NCI-H187 (cell line): ENCODE results near the gene THEM4.
"Not testable (repeated sequence)": the region's sequence is repeated elsewhere in the genome, so short reads cannot be mapped to it uniquely, and the experiment has no call there.

Experiments
- DNase-seq, 2 experiments: peaks; one replicate each; lab custom pipeline; 2025; lab: John Stamatoyannopoulos, UW

The THEM4 gene

DNA sequence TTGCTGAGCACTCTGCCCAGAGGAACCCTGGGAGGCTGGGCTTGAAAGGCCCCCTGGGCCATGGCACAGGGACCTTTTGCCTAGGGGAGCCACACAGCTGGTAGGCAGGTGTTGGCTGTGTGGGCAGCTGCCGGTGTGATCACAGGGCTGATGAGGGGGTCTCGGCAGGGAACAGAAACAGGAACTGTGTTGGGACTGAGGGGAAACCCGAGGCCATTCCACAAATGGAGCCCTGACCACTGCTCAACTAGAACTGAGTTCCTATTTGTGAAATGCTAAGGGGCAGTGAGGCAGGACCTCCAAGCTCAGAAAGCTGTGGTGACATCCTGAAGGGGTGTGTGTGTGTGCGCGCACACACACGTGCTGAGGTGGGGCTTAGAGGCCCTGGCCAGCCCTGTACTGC, 49.4 kb downstream of the THEM4 start:
- no peak for DNase-seq

DNA sequence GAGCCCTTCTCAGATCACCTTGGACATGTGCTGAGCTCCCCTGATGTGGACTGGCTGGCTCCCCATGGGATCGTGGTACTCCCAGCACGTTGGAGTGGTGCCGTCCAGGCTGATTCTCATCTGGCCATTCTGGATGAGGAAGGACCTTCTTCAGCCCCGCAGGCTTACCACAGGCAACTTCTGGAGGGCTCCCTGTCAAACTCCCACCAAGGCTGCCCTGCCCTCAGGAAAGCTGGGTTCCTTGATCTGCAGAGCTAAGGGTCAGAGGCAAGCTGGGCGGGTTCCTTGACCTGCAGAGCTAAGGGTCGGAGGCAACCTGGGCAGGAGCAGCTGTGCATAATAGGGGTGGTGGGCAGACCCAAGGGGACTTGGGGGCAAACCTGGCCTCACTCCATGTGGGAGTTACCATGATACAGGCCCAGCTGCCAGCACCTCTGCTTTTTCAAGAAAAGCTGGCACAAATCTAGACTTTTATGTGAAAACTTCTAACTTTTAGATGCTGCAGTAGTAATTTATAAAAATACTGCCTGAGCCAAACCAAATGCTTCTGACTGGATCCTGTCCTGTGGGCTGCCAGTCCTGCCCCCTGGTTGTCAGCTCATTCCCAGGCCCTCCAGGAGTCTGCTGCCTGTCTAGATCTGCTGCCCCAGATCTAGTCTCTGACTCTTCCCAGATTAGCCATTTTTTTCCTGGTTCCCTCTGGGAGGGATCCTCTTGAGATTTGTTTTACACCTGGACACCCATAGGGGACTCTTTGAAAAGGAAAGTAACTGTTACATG, 50.2 kb downstream of the THEM4 start:
- DNase-seq, result no peak

DNA sequence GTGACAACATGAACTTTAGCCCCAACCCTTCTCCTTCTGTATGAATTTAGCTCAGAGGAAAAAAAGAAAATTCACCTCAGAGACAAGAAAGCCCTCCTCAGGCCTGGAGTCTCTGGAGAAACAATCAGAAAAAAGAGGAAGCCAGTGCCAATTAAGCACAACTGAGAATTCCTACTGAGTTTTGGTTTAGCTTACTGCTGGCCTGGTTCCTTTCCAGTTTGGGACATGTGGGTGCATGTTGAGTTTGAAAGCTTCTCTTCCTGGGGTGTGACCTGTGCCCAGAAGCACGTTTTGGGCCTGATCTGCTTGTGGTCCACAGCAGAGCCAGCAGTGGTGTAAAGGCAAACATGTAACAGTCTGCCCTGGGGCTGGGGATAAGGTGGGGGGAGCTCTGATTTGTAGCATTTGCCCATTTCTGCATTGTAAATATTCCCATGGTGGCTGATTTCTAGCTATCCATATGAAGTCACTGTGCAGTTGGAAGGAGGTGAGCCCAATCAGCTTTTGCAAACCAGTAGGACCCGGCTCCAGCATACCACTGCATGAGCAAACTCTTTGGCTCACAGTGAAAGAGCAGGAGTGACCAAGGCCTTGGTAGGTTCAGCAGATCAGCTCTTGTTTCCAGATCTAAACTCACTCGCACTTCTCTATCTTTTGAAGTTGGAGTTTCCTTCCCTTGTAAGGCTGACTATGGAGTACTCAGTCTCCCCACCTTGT, 51.1 kb downstream of the THEM4 start:
- DNase-seq, result no peak

DNA sequence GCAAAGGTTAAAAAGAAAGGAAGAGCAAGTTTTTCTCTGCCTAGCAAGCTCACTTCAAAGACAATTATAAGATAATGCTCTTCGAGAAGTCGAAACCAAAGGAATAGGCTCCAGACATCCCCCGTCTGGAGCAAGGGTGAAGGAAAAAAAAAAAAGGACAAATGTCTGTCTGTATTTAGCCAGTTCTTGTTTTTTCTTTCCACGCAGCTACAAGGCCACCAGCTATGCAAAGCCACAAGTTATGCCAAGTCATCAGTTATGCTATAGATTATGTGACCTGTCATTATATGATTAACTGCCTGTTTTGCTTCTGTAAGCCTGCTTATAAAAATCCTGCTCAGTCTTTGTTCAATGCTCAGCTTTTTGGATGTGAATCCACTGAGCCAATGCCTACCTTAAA, 53.4 kb downstream of the THEM4 start:
- DNase-seq, result no peak

DNA sequence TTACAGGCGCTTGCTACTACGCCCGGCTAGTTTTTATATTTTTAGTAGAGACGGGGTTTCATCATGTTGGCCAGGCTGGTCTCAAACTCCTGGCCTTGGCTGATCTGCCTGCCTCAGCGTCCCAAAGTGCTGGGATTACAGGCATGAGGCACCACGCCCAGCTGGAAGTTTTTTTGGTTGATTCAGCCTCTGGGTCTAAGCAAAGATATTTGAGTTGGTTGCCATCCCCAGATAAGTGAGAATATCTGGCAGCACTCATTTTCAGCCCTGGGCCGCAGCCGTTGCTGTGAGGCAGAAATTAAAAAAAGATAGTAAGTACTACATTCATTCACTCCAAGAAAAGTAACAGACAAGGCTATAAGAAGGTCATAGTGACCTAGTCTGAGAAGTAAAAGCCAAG, 53.8 kb downstream of the THEM4 start:
- DNase-seq, result not testable (repeated sequence)

DNA sequence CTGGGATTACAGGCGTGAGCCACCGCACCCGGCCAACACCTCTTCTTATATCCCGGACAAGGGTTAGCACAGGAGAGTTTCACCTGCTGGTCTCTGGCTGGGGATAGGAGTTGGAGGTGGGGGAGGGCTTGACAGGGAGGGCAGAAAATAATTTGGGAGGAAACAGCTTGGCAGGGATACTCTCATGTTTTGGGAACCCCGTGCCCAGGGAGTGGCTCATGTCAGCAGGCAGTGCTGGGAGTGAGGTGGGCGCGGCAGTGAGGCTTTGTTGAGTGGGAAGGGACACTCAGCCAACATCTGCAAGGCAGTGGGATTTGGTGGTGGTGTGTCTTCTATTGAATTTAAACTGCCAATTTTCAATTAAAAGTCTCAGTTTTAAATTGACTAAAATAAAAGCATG, 54.7 kb downstream of the THEM4 start:
- DNase-seq, result no peak

DNA sequence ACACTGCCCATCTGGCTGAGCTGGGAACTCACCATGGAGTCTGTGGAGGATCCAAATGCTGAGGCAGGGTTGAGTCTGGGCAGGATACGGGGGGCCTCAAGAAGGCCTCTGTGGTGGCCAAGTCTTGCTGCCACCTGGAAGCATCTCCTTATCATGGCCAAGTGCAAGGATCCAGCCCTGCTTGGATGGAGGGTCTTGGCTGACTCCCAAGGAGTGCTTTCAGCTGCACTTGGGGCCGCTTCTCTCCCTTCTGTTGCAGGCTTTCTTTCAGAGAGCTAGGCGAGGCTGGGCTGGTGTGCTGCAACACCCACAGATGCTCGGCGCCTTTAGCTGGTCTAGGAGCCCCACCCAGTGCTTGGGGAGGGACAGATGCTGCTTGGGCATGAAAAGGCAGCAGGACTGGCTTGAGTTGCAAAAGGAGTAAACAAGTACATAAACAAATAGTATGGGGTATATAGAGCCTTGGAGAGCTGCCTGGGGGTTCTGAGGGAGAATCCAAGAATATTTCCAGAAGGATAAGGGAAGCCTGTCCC, 55.8 kb downstream of the THEM4 start, which contains the start of gene THEM5:
Gene THEM5, minus strand, starts transcription at position 302 of the 533 bp plus-strand sequence. Its CDS starts 147 bp downstream, at position 155.
- DNase-seq, result no peak

DNA sequence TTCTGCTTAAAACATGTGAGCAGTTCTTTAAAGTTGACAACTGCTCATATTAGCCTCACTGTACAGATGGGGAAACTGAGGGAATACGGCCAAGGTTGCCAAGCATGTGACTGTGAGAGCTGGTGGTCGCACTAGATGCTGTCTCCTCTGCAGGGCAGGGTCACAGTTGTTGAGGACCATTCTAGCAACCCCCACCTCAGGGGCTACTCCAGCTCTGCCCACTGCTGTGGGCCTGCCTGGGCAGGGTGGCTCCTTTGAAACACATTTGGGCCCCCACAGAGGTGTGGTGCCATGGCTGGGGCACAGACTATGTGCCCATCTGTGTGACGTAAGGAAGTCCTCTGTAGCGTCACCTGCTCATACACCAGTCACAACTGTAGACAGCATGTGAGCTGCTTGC, 56.6 kb downstream of the THEM4 start:
- no peak for DNase-seq

DNA sequence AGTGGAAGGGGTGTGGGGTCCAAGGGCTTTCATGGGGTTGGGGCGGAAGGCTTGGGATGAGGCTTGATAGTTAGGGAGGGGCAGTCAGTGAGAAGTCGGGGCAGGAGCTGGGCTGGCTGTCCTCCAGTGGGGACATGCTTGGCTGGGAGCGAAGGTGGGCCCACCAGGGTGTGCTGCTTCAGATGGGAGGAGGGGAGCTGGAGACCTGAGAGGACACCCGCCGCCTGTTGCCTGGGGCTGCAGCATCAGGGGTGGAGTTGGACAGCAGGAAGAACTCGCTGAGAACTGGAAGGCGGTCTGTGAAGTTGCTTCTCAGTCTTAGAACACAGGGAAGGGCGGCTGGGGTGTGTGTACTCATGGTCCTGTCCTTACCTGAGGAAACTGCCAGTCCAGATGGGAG, 57.4 kb downstream of the THEM4 start:
- no peak for DNase-seq

DNA sequence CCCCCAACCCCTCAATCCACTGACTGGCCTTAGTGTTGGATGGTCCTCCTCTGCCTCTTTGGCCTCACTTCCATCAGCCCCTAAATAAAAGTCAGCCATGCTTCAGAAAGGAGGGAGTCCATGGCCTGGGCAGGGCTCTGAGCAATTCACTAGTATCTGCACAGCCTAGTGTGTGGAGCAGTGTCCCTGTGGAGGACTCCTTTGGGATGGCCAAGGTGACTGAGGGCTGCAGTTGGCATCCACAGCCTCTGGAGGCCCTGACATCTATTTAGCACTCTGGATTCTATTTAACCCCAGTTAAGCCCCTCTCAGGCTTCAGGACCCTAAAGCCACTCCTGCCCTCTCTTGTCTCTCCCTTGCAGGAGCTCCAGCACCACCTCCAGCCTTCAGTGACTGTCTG, 59.4 kb downstream of the THEM4 start:
- DNase-seq, result no peak

DNA sequence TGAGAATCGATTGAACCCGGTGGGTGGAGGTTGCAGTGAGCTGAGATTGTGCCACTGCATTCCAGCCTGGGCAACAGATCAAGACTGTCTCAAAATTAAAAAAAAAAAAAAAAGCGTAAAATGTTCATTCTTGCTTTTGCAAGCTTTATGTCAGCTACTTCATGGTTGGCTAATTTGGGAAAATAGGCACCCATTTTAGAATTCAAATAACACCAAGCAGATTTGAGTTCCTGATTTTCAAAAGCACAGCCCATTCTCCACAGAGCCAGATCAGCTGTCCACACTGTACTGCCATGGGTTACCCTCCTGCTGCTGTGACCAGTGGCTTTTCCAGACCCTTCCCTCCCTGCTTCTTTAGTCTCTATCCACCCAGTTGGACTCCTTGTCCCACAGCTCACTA, 60.2 kb downstream of the THEM4 start:
- no peak for DNase-seq

DNA sequence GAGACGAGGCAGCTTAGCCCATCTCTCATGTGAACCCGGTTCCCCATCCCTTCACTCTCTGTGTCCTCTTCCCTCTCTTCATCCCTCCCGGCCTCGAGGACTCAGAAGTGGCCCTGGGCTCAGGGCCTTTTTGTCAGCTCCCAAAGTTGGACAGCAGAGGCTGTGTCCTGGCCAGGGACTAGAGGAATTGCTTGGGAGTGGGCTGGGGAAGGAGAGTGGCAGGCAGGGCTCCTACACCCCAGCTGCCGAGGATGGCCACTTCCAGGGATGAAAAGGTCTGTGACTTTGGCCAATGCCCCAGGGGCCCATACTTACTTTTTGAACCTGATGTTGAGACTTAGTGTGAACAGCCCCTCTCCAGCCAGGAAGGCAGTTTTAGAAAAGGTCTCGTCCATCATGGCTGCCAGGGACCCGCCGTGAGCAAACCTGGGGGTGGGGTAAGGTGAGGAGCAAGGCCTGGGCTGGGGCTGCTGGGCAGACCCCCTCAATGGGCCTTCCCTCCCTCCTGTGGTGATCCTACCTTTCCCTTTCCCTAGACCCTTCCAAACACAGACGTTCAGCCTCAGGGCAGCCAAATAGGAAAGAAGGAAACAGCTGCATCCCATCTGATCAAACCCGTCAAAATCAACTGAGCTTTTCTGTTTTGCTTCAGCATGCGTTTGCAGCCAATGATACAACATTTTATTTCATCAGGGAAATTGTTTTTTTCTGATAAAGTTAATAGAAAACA, 61.3 kb downstream of the THEM4 start:
- no peak for DNase-seq

DNA sequence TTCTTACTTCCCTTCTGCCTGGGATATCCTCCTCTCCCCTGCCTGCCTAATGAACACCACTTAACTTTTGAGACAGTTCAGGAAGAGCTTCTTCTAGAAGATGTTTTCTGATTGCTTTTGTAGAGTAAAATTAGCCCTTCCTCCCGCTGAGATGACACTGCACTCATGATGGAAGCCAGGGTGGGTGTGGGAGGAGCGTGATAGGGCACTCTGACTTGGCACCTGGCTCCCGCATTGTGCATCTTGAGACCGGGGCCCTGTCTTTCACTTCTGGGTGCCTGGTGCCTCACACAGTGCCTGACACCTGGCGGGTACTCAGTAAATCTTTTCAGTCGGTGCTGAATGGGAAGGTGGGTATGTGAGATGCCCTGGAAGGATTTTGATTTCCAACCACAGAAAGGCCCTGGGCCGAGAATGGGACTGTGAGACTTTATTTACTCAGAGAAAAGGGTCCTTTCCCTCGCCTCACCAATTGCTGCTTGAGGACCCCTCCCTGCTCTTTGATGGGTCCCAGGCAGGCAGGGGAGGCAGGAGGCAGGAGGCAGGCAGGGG, 62.5 kb downstream of the THEM4 start:
- no peak for DNase-seq

DNA sequence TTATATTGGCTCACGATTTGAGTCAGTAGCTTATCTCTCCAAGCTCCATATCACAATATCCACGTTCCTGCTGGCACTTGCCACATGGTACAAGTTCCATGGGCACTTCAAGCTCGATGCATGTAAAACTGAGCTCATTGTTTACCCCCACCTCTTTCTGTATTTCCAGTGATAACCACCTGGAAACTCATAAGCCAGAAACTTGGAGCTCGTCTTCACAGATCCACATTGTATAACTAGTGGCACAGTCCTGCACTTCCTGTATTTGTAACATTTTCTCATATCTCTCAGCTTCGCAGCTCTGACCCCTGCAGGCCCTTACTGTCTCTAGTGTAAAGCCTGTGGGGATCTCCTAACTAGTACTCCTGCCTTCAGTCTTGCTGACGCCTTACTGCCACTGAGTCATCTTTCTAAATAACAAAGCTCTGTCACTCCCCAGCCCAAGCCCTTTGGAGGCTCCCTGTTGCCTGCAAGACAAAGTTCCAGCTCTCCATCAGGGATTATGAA, 63.2 kb downstream of the THEM4 start:
- no peak for DNase-seq

DNA sequence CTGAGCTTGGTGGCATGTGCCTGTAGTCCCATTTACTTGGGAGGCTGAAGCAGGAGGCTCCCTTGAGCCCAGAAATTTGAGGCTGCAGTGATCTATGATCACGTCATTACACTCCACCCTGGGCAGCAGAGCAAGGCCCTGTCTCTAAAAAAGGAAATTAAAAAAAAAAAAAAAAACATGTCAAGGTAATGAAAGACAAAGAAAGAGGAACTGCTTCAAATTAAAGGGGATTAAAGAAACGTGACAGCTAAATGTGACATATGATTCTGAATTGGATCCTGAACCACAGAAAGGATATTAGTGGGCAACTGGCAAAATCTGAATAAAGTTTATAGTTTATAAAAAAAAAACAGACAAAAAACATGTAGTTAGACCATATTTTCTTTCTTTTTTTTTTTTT, 65.9 kb downstream of the THEM4 start:
- no peak for DNase-seq

DNA sequence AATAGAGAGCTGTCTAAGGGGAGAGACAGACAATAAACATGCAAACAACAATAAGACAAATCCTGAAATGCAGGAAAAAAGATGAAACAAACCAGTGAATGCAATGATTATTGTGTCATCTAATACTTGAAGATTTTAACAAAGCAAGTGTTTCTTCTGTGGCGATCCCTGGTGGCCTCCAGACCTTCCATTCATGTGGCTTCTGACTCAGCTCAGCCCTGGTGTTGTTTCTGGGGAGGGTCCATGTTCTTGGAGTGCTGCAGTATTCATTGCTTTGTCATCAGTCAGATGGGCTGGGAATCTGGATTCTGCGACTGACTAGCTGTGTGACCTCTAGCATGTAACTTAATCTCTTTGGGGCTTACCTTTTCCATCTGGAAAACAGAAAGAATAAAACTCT, 68.2 kb downstream of the THEM4 start:
- no peak for DNase-seq

DNA sequence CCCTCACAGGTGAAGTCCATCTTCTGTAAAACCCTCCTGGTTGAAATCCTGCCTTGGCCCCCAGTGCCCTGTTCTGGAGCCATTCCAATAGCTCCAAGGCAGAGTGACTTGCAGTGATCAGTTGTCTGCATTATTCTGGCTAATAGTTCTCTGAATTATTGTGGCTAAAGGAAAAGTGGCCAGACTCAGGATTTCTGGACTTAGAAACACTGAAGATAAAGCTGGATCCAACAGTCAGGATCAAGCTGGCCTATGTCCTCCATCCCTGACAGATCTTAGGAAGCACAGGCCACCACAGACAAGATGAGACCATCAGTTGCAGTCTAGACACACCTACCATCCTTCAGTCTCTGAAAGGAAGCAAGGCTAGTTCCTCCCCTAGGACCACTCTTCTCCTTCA, 68.9 kb downstream of the THEM4 start:
- DNase-seq, result no peak

DNA sequence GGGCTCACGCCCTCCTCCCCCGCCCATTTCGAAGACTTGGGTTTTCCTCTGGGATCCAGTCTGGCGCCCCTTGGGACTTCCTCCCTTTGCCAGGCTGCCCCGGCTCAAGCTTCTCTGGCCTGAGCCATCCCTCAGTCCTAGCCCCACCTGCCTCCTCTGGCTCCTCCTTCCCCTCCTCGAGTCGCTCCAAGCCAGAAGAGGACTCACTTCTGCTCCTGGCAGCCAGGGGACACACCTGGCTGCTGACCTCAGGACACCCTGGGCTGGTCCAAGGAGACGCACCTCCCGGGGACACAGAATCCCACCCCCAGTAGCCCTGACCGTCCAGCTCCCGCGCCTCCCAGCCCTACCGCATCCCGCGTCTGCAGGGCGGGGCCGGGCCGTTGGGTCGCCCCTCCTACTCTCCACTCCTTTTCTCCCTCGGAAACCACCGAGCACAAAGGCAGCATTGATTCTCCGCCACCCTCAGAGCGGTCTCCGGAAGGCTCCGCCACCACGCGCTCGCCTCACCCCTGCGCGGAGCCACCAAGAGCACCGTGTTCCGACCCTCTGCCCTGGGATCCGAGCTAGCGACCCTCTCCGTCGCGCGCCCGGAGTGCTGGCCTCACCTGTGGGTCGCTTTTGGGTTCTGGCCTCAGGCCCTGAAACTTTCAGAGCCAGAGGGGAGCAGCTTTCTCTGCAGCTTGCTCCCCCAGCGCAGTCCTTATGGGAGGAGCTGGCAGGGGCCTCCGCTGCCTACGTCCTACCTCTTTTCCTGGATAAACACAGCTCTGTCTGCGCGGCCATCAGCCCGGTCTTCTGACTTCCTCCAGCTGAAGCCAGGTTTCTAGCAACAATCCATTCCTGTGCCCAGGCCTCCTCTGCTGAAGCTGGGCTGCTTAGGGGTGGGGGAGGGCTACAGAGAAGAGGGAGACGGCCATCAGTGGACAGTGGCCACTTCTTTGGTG, 69.6 kb downstream of the THEM4 start, which contains the start of gene C2CD4D:
Gene C2CD4D, minus strand, starts transcription at position 364 of the 947 bp plus-strand sequence. CDS start 831 bp downstream, outside the sequence.
- DNase-seq, result peak; percentile 76 to 79

DNA sequence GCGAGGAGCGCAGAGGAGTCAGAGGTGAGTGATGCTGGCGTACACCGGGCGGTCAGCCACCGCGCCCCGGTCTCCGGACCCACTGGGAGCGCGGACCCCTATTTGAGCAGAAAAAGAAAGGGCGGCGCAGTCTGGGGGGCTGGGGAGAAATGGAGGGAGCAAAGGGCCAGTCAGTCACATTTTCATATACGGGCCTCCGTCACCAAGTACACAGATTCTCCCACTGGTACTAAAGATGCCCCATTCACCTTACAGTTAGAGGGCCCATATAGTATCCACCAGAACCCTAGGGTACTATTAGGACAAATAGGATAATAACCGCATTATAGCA, 70.3 kb downstream of the THEM4 start:
- no peak for DNase-seq

DNA sequence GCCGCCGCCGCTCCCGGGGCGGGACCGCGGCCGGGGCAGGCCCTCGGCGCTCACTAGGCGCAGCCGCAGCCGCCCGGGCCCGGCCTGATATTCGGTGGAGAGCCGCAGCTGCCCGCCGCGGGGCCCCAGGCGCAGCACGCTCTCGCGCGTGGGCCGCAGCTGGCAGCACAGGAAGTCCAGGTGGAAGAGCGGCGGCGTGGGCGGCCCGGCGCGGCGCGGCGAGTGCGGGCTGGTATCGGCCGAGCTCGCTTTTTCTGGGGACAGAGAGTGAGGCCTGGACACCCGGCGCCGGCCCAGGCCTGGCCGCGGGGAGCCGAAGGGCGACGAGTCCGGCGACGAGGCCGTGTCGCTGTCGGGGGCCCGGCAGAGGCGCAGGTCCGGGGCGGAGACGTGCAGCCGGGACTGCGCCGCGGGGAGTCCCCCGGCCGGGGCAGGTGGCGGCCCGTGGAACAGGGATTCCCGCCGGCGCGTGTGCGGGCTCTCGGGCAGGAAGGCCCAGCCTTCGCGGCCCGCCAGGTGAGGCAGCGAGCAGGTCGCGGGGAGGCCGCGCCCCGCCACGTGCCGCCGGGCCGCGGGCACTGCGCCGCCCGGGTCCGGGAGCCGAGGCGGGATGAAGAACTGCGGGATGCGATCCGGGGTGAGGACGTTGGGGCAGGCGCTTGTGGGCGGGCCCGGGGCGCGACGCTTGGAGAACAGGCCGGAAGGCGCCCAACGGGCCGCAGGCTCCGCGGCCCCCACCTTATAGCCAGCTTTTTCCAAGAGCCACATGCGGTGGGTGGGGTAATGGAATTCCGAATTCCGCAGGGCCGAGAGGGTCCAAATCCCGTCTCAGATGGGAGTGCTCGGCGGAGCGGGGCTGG, 70.9 kb downstream of the THEM4 start:
- no peak for DNase-seq
